ENCODE measurements around the gene UHRF1. TPM values are rescaled to one million over a fixed set of nuclear protein-coding genes. Genes with fewer than 3 reads are reported as not detected.

Gene UHRF1
- total RNA-seq, 1 donor from 2014 or later, result 143 TPM

DNA sequence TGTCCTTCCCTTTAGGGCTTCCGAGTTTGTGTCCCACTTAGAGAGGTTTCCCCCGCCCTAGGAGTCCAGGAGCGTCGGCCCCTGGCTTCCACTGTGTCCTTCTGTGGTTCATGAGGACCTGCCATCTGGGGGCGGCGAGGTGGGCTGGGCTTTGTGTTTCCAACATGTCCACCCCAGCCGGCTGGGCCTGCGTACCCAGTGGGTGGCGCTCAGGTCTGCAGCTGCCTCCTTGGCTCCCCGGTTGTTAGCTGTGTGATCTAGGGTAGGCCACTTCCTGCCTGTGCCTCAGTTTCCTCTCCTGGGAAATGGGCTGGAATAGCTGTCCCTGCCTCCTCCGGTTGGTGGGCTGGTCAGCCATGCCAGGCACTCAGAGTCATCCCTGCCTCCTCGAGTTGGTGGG, 88.0 kb downstream of the UHRF1 start:
- Mint-ChIP-seq H3K27ac (no peak overlapping the region), H3K4me3 (no peak overlapping the region), H3K9me3 (no peaks in the 10 kb centered on the region), H3K27me3 (ENCODE audit: insufficient read depth) (no peaks in the 10 kb centered on the region), H3K4me1 (ENCODE audit: low read depth) (peaks cover 6% of the 10 kb centered on the region), H3K36me3 (ENCODE audit: low read depth) (peaks cover 17% of the 10 kb centered on the region)
- DNase-seq (ENCODE audit: low spot score), result no peak
- intact Hi-C loops (cut with micrococcal nuclease), result no loop called here

DNA sequence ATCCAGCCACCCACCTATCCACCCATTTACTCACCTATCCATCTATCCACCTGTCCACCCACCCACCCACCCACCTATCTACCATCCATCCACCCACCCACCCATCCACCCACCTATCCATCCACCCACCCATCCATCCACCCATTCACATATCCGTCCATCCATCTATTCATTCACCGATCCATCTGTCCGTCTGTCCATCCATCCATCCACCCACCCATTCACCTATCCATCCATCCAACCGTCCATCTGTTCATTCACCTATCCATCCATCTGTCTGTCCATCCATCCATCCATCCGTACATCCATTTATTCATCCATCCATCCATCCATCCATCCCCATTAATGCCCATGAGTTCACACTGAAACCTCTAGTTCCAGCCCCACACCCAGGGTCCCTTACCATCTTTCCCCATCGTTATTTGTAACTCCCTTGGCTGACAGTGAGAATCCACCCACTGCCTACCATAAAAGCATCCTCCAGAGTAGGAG, 90.9 kb downstream of the UHRF1 start:
- intact Hi-C loops (cut with micrococcal nuclease), result no loop called here

DNA sequence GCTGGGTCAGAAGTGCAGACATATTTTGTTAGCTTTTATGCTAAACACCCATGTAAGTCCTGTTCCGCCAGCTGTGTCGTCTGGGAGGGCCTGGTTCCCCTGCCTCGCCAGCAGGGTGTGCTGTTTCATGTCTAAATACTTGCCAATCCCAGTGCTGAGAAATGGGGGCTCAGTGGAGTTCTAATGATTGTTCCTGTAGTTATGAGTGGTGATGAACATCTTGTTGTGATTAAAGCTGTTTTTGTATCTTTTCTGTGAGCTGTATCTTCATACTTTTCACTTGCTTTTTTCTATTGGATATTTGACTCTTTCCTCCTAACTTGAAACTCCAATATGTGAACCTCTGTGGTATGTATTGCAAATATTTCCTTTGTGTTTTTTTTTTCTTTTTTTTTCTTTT, 92.3 kb downstream of the UHRF1 start:
- Mint-ChIP-seq H3K4me3 (no peak overlapping the region), H3K4me1 (ENCODE audit: low read depth) (no peaks in the 10 kb centered on the region), H3K27me3 (ENCODE audit: insufficient read depth) (no peaks in the 10 kb centered on the region), H3K9me3 (no peaks in the 10 kb centered on the region), H3K36me3 (ENCODE audit: low read depth) (peaks cover 15% of the 10 kb centered on the region), H3K27ac (no peak overlapping the region)
- intact Hi-C loops (cut with micrococcal nuclease), result loop anchor here (1.0 kb wide), 1 partner anchor 30 kb away; no protein-coding TSS in a partner anchor
- DNase-seq (ENCODE audit: low spot score), result no peak

More for the DNA sequence above, 90.9 kb downstream of the UHRF1 start:
- no peak overlapping the region for H3K27ac Mint-ChIP-seq
- peaks cover 15% of the 10 kb centered on the region for H3K36me3 Mint-ChIP-seq (ENCODE audit: low read depth)
- H3K4me3 Mint-ChIP-seq, result no peak overlapping the region
- no peaks in the 10 kb centered on the region for H3K4me1 Mint-ChIP-seq (ENCODE audit: low read depth)
- DNase-seq (ENCODE audit: low spot score), result no peak
- H3K9me3 Mint-ChIP-seq, result no peaks in the 10 kb centered on the region
- H3K27me3 Mint-ChIP-seq (ENCODE audit: insufficient read depth), result no peaks in the 10 kb centered on the region

DNA sequence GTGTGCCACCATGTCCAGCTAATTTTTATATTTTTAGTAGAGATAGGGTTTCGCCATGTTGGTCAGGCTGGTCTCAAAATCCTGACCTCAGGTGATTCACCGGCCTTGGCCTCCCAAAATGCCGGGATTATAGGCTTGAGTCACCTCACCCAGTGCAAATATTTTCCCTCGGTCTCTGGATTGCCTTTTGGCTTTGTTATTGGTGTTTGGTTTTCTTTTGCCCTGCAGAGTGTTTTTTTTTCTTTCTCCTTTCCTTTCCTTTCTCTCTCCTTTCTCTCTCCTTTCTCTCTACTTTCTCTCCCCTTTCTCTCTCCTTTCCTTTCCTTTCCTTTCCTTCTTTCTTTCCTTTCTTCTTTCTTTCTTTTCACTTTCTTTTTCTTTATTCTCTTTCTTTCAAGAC, 92.8 kb downstream of the UHRF1 start:
- Mint-ChIP-seq H3K4me3 (no peak overlapping the region), H3K9me3 (no peaks in the 10 kb centered on the region), H3K36me3 (ENCODE audit: low read depth) (peaks cover 12% of the 10 kb centered on the region), H3K27ac (no peak overlapping the region), H3K4me1 (ENCODE audit: low read depth) (no peaks in the 10 kb centered on the region), H3K27me3 (ENCODE audit: insufficient read depth) (no peaks in the 10 kb centered on the region)
- DNase-seq (ENCODE audit: low spot score), result no peak
- intact Hi-C loops (cut with micrococcal nuclease), result no loop called here

DNA sequence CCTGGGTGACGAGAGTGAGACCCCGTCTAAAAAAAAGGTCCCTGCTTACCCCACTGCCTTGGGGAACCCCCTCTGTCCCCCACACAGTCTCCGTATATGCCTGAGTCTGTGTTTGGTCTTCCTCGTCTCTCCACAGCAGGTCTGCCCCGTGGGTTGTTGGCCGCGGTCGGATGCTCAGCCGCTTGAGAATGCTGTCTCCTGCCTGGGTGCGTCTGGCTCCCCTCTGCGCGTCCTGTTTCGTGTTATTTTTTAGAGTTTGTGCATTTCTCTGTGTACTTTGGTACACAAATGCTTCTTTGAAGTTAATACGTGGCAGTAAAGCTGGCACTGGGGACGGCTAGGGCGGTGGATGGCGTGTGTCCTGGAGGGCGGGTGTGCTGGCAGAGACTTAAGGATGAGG, 94.5 kb downstream of the UHRF1 start:
- H3K4me1 Mint-ChIP-seq (ENCODE audit: low read depth), result no peaks in the 10 kb centered on the region
- intact Hi-C loops (cut with micrococcal nuclease), result no loop called here
- DNase-seq (ENCODE audit: low spot score), result no peak
- H3K27me3 Mint-ChIP-seq (ENCODE audit: insufficient read depth), result no peaks in the 10 kb centered on the region
- no peak overlapping the region for H3K4me3 Mint-ChIP-seq
- no peak overlapping the region for H3K27ac Mint-ChIP-seq
- no peaks in the 10 kb centered on the region for H3K9me3 Mint-ChIP-seq
- peaks cover 14% of the 10 kb centered on the region for H3K36me3 Mint-ChIP-seq (ENCODE audit: low read depth)

DNA sequence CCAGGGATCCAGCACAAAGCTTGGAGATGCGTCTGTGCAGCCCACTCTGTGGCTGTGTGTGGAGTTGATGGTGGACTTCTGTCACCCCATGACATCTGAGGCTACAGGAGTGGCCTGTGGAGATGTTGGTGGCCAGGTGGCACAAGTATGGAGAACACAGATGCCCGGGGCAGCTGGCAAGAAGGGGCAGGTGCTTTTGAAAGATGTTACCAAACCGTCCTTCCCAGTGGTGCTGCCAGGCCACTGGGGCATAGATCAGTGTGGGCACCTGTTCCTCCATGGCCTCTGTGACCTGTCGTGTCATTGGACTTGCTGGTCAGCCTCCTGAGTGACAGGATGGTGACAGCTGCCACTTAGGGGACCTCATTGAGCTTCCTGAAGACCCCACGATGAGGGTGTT, 95.8 kb downstream of the UHRF1 start:
- DNase-seq (ENCODE audit: low spot score), result no peak
- Mint-ChIP-seq H3K27me3 (ENCODE audit: insufficient read depth) (no peaks in the 10 kb centered on the region), H3K4me1 (ENCODE audit: low read depth) (no peaks in the 10 kb centered on the region), H3K9me3 (no peaks in the 10 kb centered on the region), H3K27ac (no peak overlapping the region), H3K4me3 (no peak overlapping the region), H3K36me3 (ENCODE audit: low read depth) (peaks cover 13% of the 10 kb centered on the region)
- intact Hi-C loops (cut with micrococcal nuclease), result no loop called here

DNA sequence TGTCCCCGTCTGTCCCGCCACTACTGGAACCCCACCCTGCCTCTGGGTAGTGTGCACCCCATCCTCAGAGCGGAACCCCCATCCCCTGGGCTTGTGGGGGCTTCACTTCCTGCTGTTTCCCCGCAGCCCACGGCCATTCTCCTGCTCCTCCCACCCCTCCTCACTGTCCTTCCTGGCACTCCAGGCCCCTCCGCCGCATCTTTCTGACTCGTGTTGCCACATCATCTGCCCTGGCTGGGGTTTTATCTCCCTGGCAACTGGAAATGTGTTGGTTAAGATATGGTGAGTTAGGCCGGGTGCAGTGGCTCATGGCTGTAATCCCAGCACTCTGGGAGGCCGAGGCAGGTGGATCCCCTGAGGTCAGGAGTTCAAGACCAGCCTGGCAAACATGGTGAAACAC, 96.9 kb downstream of the UHRF1 start:
- Mint-ChIP-seq H3K4me3 (no peak overlapping the region), H3K9me3 (no peaks in the 10 kb centered on the region)
- intact Hi-C loops (cut with micrococcal nuclease), result no loop called here

DNA sequence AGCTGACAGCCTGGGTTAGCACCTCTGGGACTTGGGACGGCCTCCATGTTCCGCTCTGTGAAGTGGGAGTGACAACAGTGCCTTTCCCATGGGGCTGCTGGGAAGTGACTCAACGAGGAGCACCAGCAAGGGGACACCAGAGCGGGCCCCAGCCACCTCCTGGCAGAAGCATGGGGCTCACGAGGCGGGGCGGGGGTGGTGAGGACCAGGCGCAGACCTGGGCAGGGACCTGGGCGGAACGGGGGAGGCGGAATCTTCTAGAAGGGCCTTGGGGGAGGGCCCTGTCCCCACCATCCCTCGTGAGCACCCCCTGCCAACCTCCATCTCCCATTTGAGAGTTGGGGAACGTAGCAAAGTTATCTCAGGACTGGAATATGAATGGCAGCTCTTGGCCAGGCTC, 97.5 kb downstream of the UHRF1 start:
- intact Hi-C loops (cut with micrococcal nuclease), result no loop called here

More for the DNA sequence above, 96.9 kb downstream of the UHRF1 start:
- Mint-ChIP-seq H3K27ac (no peak overlapping the region), H3K27me3 (ENCODE audit: insufficient read depth) (no peaks in the 10 kb centered on the region), H3K36me3 (ENCODE audit: low read depth) (peaks cover 7% of the 10 kb centered on the region), H3K4me1 (ENCODE audit: low read depth) (no peaks in the 10 kb centered on the region)
- DNase-seq (ENCODE audit: low spot score), result no peak

More for the DNA sequence above, 97.5 kb downstream of the UHRF1 start:
- Mint-ChIP-seq H3K9me3 (no peaks in the 10 kb centered on the region), H3K36me3 (ENCODE audit: low read depth) (peaks cover 3% of the 10 kb centered on the region), H3K27ac (no peak overlapping the region), H3K4me1 (ENCODE audit: low read depth) (no peaks in the 10 kb centered on the region), H3K27me3 (ENCODE audit: insufficient read depth) (no peaks in the 10 kb centered on the region), H3K4me3 (no peak overlapping the region)
- DNase-seq (ENCODE audit: low spot score), result no peak

Other genes starting within 250 kb of the UHRF1 start
- gene MYDGF, start 239.2 kb upstream of the UHRF1 start, total RNA-seq, result 97.1 and 98.0 TPM in 2 replicates
- gene DPP9, start 185.7 kb upstream of the UHRF1 start, total RNA-seq, result 93.6 and 95.8 TPM in 2 replicates
- 23.8 and 24.8 TPM in 2 replicates for gene FEM1A, start 117.8 kb upstream of the UHRF1 start, total RNA-seq
- 31.2 and 33.3 TPM in 2 replicates for gene TICAM1, start 77.8 kb upstream of the UHRF1 start, total RNA-seq
- gene PLIN3, start 41.8 kb upstream of the UHRF1 start, total RNA-seq, result 33.1 and 33.2 TPM in 2 replicates
- 0.29 and 0.57 TPM in 2 replicates for gene ARRDC5, start 6.6 kb upstream of the UHRF1 start, total RNA-seq
- 38.9 and 45.0 TPM in 2 replicates for gene KDM4B, start 59.6 kb downstream of the UHRF1 start, total RNA-seq